Loucy (cell line): ENCODE measurements around the gene TMPRSS2.

Experiments used
- H2AFZ ChIP-seq: fragments of 200-600 bp; sonication (generic); 2 replicates; pipeline ENCODE4 v1.6.0; 2016; ENCODE audit warnings: antibody characterized with exemption, mild to moderate bottlenecking, low read length, moderate library complexity
- H3F3A ChIP-seq: fragments of 200-600 bp; 2 replicates; pipeline ENCODE4 v1.6.0; 2016; ENCODE audit warnings: antibody characterized with exemption, low read depth, mild to moderate bottlenecking
- H3K27me3 ChIP-seq: fragments of 200-600 bp; sonication (generic); 2 replicates; pipeline ENCODE4 v1.6.1; 2014; ENCODE audit warnings: low read length, mild to moderate bottlenecking; ENCODE audit not compliant: insufficient read depth, poor library complexity, severe bottlenecking
- H3K36me3 ChIP-seq: fragments of 200-600 bp; sonication (generic); 2 replicates; pipeline ENCODE4 v1.6.1; 2016; ENCODE audit warnings: low read length; ENCODE audit not compliant: insufficient read depth
- H3K4me1 ChIP-seq: fragments of 200-600 bp; sonication (generic); 2 replicates; pipeline ENCODE4 v1.5.1; 2014; ENCODE audit warnings: low read length, mild to moderate bottlenecking; ENCODE audit not compliant: insufficient read depth, poor library complexity, severe bottlenecking
- H3K4me2 ChIP-seq: fragments of 200-600 bp; sonication (generic); 2 replicates; pipeline ENCODE4 v1.6.0; 2014; ENCODE audit warnings: antibody characterized with exemption, low read length, low read depth, mild to moderate bottlenecking; ENCODE audit not compliant: poor library complexity, severe bottlenecking
- H3K4me3 ChIP-seq: fragments of 200-600 bp; sonication (generic); 2 replicates; pipeline ENCODE4 v1.5.1; 2014; ENCODE audit warnings: low read length, mild to moderate bottlenecking, mixed read lengths; ENCODE audit not compliant: poor library complexity, severe bottlenecking
- H3K79me2 ChIP-seq: fragments of 200-600 bp; sonication (generic); 2 replicates; pipeline ENCODE4 v1.6.1; 2014; ENCODE audit warnings: low read length; ENCODE audit not compliant: insufficient read depth
- H3K9ac ChIP-seq: fragments of 200-600 bp; sonication (generic); 2 replicates; pipeline ENCODE4 v1.6.0; 2014; ENCODE audit warnings: mild to moderate bottlenecking, low read depth, low read length, moderate library complexity; ENCODE audit not compliant: poor library complexity, severe bottlenecking
- H3K9me2 ChIP-seq: fragments of 200-600 bp; sonication (generic); replicated peaks from 2 replicates; pipeline ENCODE4 v1.6.1; 2016; ENCODE audit warnings: low read depth, low read length, mixed read lengths
- H3K9me3 ChIP-seq: fragments of 200-600 bp; sonication (generic); 2 replicates; pipeline ENCODE4 v1.6.1; 2014; ENCODE audit warnings: mild to moderate bottlenecking, antibody characterized with exemption, low read length, low read depth; ENCODE audit not compliant: insufficient read depth
- H4K20me1 ChIP-seq: fragments of 200-600 bp; sonication (generic); 2 replicates; pipeline ENCODE4 v1.6.0; 2014; ENCODE audit warnings: antibody characterized with exemption, low read length, mild to moderate bottlenecking; ENCODE audit not compliant: insufficient read depth, poor library complexity, severe bottlenecking
- EZH2phosphoT487 ChIP-seq: fragments of 200-600 bp; IDR thresholded peaks from 2 replicates; pipeline ENCODE4 v1.6.1; 2018; ENCODE audit warnings: antibody characterized with exemption, mild to moderate bottlenecking, moderate library complexity, borderline replicate concordance
- TF ChIP-seq, protein P1 (sequence below): fragments of 200-600 bp; sonication (generic); conservative IDR thresholded peaks from 2 replicates; pipeline ENCODE4 v1.5.1; 2014; ENCODE audit warnings: mild to moderate bottlenecking, antibody characterized with exemption, low read length

The TMPRSS2 gene

DNA sequence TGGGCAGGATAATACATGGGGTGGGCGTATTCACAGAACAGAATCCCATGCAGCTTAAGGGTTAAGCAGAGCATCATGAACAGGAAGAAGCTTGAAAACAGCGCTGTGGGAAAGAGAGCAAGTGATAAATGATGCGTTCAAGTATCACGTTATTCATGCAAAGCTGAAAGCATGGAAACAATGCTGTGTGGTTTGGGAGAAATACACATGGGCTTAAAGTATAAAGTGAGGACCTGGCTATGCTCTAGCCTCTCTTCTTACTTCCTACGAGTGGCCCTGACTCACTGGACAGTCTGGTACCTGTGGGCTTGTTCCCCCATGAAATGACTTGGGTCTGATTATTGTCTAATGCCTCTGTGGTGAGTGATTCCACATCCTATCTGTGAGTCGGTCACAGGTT, 25.7 kb downstream of the TMPRSS2 start:
- Histone ChIP-seq H3K4me2 (no peak overlapping the region), H4K20me1 (no peaks in the 10 kb centered on the region), H2AFZ (no peak overlapping the region), H3K79me2 (no peaks in the 10 kb centered on the region), H3K36me3 (no peaks in the 10 kb centered on the region), H3K9me3 (no peaks in the 10 kb centered on the region), H3K9me2 (no peaks in the 10 kb centered on the region), H3K4me3 (no peak overlapping the region), H3K4me1 (no peaks in the 10 kb centered on the region), H3K9ac (no peak overlapping the region), H3F3A (no peaks in the 10 kb centered on the region), H3K27me3 (no peaks in the 10 kb centered on the region)
- TF ChIP-seq EZH2phosphoT487, result no peak
- TF ChIP-seq, protein P1, sequence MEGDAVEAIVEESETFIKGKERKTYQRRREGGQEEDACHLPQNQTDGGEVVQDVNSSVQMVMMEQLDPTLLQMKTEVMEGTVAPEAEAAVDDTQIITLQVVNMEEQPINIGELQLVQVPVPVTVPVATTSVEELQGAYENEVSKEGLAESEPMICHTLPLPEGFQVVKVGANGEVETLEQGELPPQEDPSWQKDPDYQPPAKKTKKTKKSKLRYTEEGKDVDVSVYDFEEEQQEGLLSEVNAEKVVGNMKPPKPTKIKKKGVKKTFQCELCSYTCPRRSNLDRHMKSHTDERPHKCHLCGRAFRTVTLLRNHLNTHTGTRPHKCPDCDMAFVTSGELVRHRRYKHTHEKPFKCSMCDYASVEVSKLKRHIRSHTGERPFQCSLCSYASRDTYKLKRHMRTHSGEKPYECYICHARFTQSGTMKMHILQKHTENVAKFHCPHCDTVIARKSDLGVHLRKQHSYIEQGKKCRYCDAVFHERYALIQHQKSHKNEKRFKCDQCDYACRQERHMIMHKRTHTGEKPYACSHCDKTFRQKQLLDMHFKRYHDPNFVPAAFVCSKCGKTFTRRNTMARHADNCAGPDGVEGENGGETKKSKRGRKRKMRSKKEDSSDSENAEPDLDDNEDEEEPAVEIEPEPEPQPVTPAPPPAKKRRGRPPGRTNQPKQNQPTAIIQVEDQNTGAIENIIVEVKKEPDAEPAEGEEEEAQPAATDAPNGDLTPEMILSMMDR, result no peak

DNA sequence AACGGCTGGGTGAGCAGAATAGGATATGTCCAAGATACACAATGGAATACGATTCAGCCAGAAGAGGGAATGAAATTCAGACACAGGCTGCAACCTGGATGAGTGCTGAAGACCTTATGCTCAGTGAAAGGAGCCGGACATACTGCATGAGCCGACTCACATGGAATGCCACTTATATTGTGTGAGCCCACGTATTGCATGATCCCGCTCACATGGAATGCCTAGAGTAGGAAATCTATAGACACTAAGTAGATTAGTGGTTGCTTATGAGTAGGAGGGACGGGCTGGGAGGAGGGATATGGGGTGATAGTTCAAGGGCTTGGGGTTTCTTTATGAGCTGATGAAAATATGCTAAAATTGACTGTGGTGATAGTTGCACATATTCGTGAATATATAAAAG, 26.8 kb downstream of the TMPRSS2 start:
- Histone ChIP-seq H3K4me3 (no peak overlapping the region), H2AFZ (no peak overlapping the region), H3K9me3 (no peaks in the 10 kb centered on the region), H3K79me2 (no peaks in the 10 kb centered on the region), H4K20me1 (no peaks in the 10 kb centered on the region), H3K9ac (no peak overlapping the region), H3K36me3 (no peaks in the 10 kb centered on the region), H3K4me2 (no peak overlapping the region), H3K4me1 (no peaks in the 10 kb centered on the region), H3K9me2 (no peaks in the 10 kb centered on the region), H3K27me3 (no peaks in the 10 kb centered on the region), H3F3A (no peaks in the 10 kb centered on the region)
- no peak for TF ChIP-seq EZH2phosphoT487
- TF ChIP-seq, protein P1, result no peak

DNA sequence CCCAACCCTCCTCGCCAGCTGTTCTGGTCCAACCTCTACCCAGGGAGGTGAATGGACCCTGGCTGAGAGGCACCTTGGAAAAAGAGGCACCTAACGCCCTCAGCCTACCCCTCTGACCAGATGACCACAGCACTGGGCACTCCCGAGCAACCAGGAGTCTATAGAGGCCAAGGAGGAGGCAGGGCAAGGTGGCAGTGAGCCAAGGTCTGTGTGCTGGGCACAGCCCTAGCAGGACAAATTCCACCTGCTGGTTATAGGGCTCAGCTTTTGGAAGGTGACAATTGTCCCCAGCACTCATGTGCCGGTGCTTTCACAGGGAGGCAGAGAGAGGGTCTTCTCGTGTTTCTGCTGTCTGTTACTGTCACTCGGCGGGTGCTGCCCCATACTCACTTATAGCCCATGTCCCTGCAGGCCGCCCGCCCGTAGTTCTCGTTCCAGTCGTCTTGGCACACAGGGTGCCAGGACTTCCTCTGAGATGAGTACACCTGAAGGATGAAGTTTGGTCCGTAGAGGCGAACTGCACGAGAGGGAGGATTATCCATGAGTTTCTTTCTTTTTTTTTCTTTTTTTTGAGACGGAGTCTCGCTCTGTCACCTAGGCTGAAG, 27.8 kb downstream of the TMPRSS2 start:
- no peaks in the 10 kb centered on the region for H3K27me3 ChIP-seq
- H3K9me3 ChIP-seq, result no peaks in the 10 kb centered on the region
- no peak overlapping the region for H3K9ac ChIP-seq
- H3K4me3 ChIP-seq, result no peak overlapping the region
- TF ChIP-seq, protein P1, result no peak
- no peak for TF ChIP-seq EZH2phosphoT487
- no peaks in the 10 kb centered on the region for H3F3A ChIP-seq
- H3K36me3 ChIP-seq, result no peaks in the 10 kb centered on the region
- no peaks in the 10 kb centered on the region for H3K4me1 ChIP-seq
- H3K4me2 ChIP-seq, result no peak overlapping the region
- no peaks in the 10 kb centered on the region for H3K9me2 ChIP-seq
- H4K20me1 ChIP-seq, result no peaks in the 10 kb centered on the region
- H3K79me2 ChIP-seq, result no peaks in the 10 kb centered on the region
- H2AFZ ChIP-seq, result no peak overlapping the region
